A673 (cell line): ENCODE data around the gene TLE3.

ENCODE experiments used
- CTCF ChIP-seq: fragments of 300-800, 200-600 bp; sonication (generic); conservative IDR thresholded peaks from 2 replicates; pipeline ENCODE4 v1.5.1; 2017; ENCODE audit warnings: low read depth, mild to moderate bottlenecking, antibody characterized with exemption, low read length, moderate library complexity, mixed read lengths
- EZH2 ChIP-seq: fragments of 200-600 bp; sonication (generic); IDR thresholded peaks from 2 replicates; pipeline ENCODE4 v1.6.1; 2017; ENCODE audit warnings: borderline replicate concordance, low read depth, mild to moderate bottlenecking, mixed read lengths, antibody characterized with exemption, low read length; ENCODE audit not compliant: poor library complexity, severe bottlenecking

GRCh38 chr15:70111203-70112073 lies 13.7 kb upstream of the TLE3 start:
- TF ChIP-seq CTCF: no peak
- TF ChIP-seq EZH2: no peak
